ES-I3 (cell line): Measurements from ENCODE around the gene LRIG1.

ENCODE experiments used
- H3K36me3 ChIP-seq: 2 replicates; pipeline ENCODE4 v1.6.1; 2013; ENCODE audit warnings: mild to moderate bottlenecking, low read length, control low read depth, moderate library complexity; ENCODE audit not compliant: insufficient read depth
- H3K4me1 ChIP-seq: 2 replicates; pipeline ENCODE4 v1.6.1; 2013; ENCODE audit warnings: mild to moderate bottlenecking, control low read depth, low read length; ENCODE audit not compliant: insufficient read depth
- H3K9ac ChIP-seq: 2 replicates; pipeline ENCODE4 v1.6.1; 2013; ENCODE audit warnings: low read depth, mild to moderate bottlenecking, low read length, moderate library complexity
- H3K9me3 ChIP-seq: 2 replicates; pipeline ENCODE4 v1.6.1; 2013; ENCODE audit warnings: mild to moderate bottlenecking, low read length, moderate library complexity; ENCODE audit not compliant: control insufficient read depth, insufficient read depth

The LRIG1 gene

DNA sequence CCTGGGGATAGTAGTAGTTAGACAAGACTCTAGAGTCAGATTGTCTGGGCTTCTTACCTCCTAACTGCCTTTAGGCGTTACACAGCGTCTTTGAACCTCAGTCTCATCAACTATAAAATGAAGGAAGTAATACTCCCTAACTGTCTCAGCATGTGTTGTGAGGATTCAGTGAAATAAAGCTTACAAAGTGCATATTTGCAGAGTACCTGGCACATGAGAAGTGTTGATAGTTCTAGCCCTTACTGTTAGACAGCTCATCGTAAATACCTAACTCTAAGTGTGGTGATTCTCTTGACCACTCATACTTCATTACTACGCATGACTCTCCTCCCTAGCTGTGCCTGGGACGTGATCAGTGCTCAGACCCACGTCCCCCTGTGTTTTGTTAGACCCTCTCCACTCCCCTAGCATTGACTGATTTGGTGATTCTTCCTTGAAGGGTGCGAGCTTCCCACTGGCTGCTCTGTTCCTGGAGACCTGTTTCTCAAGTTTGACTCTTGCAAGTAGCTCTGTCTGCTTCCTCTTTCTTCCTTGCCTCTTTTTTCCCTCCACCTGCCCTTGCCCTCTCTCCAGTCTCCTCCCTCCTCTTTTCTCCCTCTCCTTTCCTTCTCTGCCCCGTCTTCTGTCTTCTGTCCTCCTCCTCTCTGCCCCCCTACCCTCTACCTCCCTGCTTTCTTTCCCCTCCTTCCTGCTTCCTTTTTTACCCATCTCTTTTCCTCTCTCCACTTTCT is 155.8 kb downstream of the LRIG1 start:
- no peak overlapping the region for H3K9ac ChIP-seq
- H3K4me1 ChIP-seq = peaks cover 5% of the 10 kb centered on the region; the same call in 1 of the 2 replicates
- no peaks in the 10 kb centered on the region for H3K36me3 ChIP-seq
- H3K9me3 ChIP-seq = no peaks in the 10 kb centered on the region

DNA sequence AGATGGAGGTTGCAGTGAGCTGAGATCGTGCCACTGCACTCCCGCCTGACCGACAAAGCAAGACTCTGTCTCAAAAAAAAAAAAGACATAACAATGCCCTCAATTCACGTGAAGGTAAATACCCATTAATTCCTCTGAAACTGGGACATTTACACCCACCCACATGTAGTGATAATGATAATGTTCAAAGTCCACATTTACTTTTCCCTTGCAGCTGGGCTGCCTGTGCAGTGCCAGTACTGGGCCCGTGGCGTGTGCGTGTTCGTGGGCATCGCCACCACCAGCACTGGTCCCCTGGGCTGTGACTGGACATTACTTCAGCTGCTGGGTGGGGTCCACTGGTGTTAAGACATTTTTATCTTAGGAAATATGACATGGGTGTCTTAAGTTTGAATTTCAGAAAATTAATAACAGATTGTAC is 156.4 kb downstream of the LRIG1 start:
- H3K4me1 ChIP-seq = peaks cover 5% of the 10 kb centered on the region; the same call in 1 of the 2 replicates
- no peaks in the 10 kb centered on the region for H3K36me3 ChIP-seq
- H3K9ac ChIP-seq = no peak overlapping the region
- H3K9me3 ChIP-seq = no peaks in the 10 kb centered on the region

DNA sequence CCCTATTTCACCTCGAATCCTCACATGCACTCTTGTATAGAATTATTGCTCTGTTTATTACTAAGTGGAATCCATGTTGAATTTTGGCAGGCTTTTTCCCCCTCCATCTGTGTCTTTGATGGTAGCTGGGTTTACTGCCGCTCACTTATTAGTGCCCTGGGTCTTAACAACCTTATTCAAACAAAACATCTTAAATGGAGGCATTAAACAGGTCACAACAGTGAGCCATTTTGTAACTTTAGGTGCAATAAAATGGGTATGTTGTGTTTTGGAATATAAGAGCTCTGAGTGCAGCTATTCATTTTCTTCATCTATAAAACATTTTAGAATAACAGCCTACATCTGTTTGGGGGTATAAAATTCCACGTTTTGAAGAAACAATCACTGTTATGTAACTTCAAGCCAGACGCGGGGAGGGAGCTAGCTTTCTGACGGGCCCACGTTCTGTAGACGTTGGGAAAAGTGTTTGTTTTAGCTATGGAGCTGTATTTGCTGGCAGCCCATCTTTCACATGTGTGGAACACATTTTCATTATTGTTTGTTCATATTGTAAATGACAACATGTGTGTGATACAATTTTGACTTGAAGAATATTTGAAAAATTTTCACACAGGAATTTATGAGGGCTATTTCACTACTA is 158.0 kb downstream of the LRIG1 start:
- peaks cover 5% of the 10 kb centered on the region; the same call in 1 of the 2 replicates for H3K4me1 ChIP-seq
- no peaks in the 10 kb centered on the region for H3K9me3 ChIP-seq
- H3K36me3 ChIP-seq = no peaks in the 10 kb centered on the region
- H3K9ac ChIP-seq = no peak overlapping the region

DNA sequence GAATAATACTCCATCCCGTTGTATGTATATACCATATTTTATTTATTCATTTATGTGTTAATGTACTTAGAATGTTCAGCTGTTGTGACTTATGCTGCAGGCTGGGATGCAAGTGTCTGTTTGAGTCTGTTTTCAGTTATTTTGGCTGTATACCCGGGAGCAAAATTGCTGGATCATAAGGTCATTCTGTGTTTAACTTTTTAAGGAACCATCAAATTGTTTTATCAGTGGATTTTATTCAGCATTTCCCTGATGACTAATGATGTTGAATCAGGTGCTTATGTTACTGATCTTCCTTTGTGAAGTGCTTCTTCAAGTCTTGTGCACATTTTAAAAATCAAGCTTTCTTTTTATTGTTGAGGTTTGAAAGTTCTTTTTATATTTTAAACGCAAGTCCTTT is 161.9 kb downstream of the LRIG1 start:
- Histone ChIP-seq H3K9me3 (no peaks in the 10 kb centered on the region), H3K36me3 (no peaks in the 10 kb centered on the region), H3K9ac (no peak overlapping the region), H3K4me1 (peaks cover 17% of the 10 kb centered on the region)

DNA sequence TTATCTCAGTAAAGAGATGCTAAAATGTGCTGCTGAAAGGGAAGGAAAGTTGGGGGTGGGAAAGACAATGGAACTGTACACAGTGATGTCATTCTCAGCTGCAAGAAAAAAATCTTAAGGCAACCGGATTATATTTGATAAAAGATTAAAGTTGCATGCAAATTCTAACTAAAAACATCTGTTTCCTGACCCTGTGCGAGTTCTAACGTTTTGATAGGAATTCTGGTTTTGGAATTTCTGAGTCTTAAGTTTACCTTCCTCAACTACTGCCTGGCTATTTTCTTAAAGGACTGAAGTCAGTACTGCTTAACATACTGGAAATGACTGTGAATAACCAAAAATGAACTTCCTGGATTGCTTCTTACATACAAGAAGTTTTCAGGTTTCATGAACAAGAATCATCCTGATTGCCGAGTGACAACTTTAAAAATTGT is 164.5 kb downstream of the LRIG1 start:
- H3K4me1 ChIP-seq = peaks cover 17% of the 10 kb centered on the region
- no peak overlapping the region for H3K9ac ChIP-seq
- H3K36me3 ChIP-seq = no peaks in the 10 kb centered on the region
- H3K9me3 ChIP-seq = no peaks in the 10 kb centered on the region

DNA sequence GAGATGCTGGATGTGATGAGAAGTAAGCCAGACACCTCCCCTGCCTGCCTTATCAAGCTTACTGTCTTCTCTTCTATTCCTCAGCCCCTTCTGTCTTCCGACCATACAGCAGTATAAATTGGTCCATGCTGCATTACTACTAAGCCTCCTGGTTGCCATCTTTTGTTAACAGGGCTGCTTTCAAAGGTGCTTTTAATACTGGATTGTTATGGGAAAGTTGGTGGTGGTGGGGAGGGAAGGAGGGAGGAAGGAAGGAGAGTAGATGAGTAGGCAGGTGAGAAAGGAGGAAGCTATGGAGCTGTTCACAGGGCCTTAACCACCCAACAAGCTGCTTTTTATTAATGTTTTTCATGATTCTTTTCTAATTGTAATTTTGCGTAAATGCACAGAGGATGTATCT is 165.2 kb downstream of the LRIG1 start:
- Histone ChIP-seq H3K36me3 (no peaks in the 10 kb centered on the region), H3K9ac (no peak overlapping the region), H3K4me1 (peaks cover 17% of the 10 kb centered on the region), H3K9me3 (no peaks in the 10 kb centered on the region)
